ENCODE data around the gene LRAT.

- TF ChIP-seq KLF16 (CRISPR knock-in tag; IDR thresholded peaks at IDR 0.05) = no peak
- no peak for TF ChIP-seq CHD2 (IDR thresholded peaks at IDR 0.05; ENCODE audit: low read depth, low read length)
- no peak for TF ChIP-seq ZNF75D (CRISPR knock-in tag; IDR thresholded peaks at IDR 0.05; ENCODE audit: borderline replicate concordance)
- no peak for TF ChIP-seq THAP7 (CRISPR knock-in tag; IDR thresholded peaks at IDR 0.05)
- TF ChIP-seq FOSL1 (CRISPR knock-in tag; IDR thresholded peaks at IDR 0.05; ENCODE audit: borderline replicate concordance) = no peak
- no peak for TF ChIP-seq ZNF383 (CRISPR knock-in tag; IDR thresholded peaks at IDR 0.05; ENCODE audit: borderline replicate concordance)
These were observed 4.7 kb upstream of the LRAT start for GRCh38 chr4:154739111-154739510.

Data from HepG2 (cell line).